Skeletal muscle satellite cell (primary cell): ENCODE results near the gene VWA8.

Experiments
- H3K27me3 ChIP-seq: 2 replicates; pipeline ENCODE4 v1.7.0; 2013; ENCODE audit warnings: low read length; ENCODE audit not compliant: control insufficient read depth, insufficient read depth
- H3K36me3 ChIP-seq: 2 replicates; pipeline ENCODE4 v1.7.0; 2013; ENCODE audit warnings: mild to moderate bottlenecking, control low read depth, low read length; ENCODE audit not compliant: insufficient read depth
- H3K4me1 ChIP-seq: 2 replicates; pipeline ENCODE4 v1.7.0; 2013; ENCODE audit warnings: low read length; ENCODE audit not compliant: control insufficient read depth, insufficient read depth
- H3K4me2 ChIP-seq: 2 replicates; pipeline ENCODE4 v1.7.0; 2013; ENCODE audit warnings: mild to moderate bottlenecking, low read length
- H3K4me3 ChIP-seq: 2 replicates; pipeline ENCODE4 v1.7.0; 2013; ENCODE audit warnings: low read length
- H3K9ac ChIP-seq: 2 replicates; pipeline ENCODE4 v1.7.0; 2013; ENCODE audit warnings: mild to moderate bottlenecking, low read depth, low read length, moderate library complexity
- H3K9me3 ChIP-seq: replicated peaks from 2 replicates; pipeline ENCODE4 v1.7.0; 2013; ENCODE audit warnings: mild to moderate bottlenecking, control low read depth, low read length

VWA8 gene

GRCh38 chr13:41568143-41568971 lies 392.6 kb downstream of the VWA8 start:
- no peak overlapping the region for H3K4me2 ChIP-seq
- H3K9ac ChIP-seq, result no peak overlapping the region
- no peaks in the 10 kb centered on the region for H3K36me3 ChIP-seq
- H3K9me3 ChIP-seq, result no peaks in the 10 kb centered on the region
- no peaks in the 10 kb centered on the region for H3K27me3 ChIP-seq
- peaks cover 24% of the 10 kb centered on the region for H3K4me1 ChIP-seq
- H3K4me3 ChIP-seq, result no peak overlapping the region

- H3K27me3 ChIP-seq, result no peaks in the 10 kb centered on the region
- H3K4me3 ChIP-seq, result no peak overlapping the region
- no peak overlapping the region for H3K9ac ChIP-seq
- H3K4me1 ChIP-seq, result peaks cover 29% of the 10 kb centered on the region
- no peaks in the 10 kb centered on the region for H3K9me3 ChIP-seq
- no peaks in the 10 kb centered on the region for H3K36me3 ChIP-seq
- H3K4me2 ChIP-seq, result no peak overlapping the region
Measured at GRCh38 chr13:41567363-41567762, 393.5 kb downstream of the VWA8 start.

- H3K9ac ChIP-seq, result no peak overlapping the region
- H3K4me1 ChIP-seq, result peaks cover 36% of the 10 kb centered on the region
- no peak overlapping the region for H3K4me3 ChIP-seq
Measured at GRCh38 chr13:41565846-41566245, 395.1 kb downstream of the VWA8 start.

GRCh38 chr13:41565216-41565615 lies 395.7 kb downstream of the VWA8 start:
- H3K9ac ChIP-seq, result no peak overlapping the region
- H3K4me3 ChIP-seq, result no peak overlapping the region
- H3K27me3 ChIP-seq, result no peaks in the 10 kb centered on the region
- H3K36me3 ChIP-seq, result no peaks in the 10 kb centered on the region
- H3K9me3 ChIP-seq, result no peaks in the 10 kb centered on the region
- H3K4me1 ChIP-seq, result peaks cover 36% of the 10 kb centered on the region
- H3K4me2 ChIP-seq, result no peak overlapping the region

More at GRCh38 chr13:41565846-41566245, 395.1 kb downstream of the VWA8 start:
- H3K36me3 ChIP-seq, result no peaks in the 10 kb centered on the region
- no peaks in the 10 kb centered on the region for H3K9me3 ChIP-seq
- H3K27me3 ChIP-seq, result no peaks in the 10 kb centered on the region
- H3K4me2 ChIP-seq, result no peak overlapping the region

GRCh38 chr13:41563984-41564365 lies 396.9 kb downstream of the VWA8 start:
- peaks cover 32% of the 10 kb centered on the region for H3K4me1 ChIP-seq
- no peaks in the 10 kb centered on the region for H3K27me3 ChIP-seq
- no peak overlapping the region for H3K4me2 ChIP-seq

GRCh38 chr13:41563341-41563983 lies 397.4 kb downstream of the VWA8 start:
- Histone ChIP-seq H3K36me3 (no peaks in the 10 kb centered on the region), H3K9ac (no peak overlapping the region), H3K27me3 (no peaks in the 10 kb centered on the region), H3K4me3 (no peak overlapping the region), H3K4me1 (peaks cover 27% of the 10 kb centered on the region), H3K4me2 (no peak overlapping the region), H3K9me3 (no peaks in the 10 kb centered on the region)

More at GRCh38 chr13:41563984-41564365, 396.9 kb downstream of the VWA8 start:
- H3K9me3 ChIP-seq, result no peaks in the 10 kb centered on the region
- no peak overlapping the region for H3K4me3 ChIP-seq
- H3K9ac ChIP-seq, result no peak overlapping the region
- H3K36me3 ChIP-seq, result no peaks in the 10 kb centered on the region

GRCh38 chr13:41562541-41563178 lies 398.2 kb downstream of the VWA8 start:
- Histone ChIP-seq H3K4me3 (no peak overlapping the region), H3K9me3 (no peaks in the 10 kb centered on the region), H3K4me2 (no peak overlapping the region), H3K36me3 (no peaks in the 10 kb centered on the region), H3K4me1 (peaks cover 24% of the 10 kb centered on the region), H3K27me3 (no peaks in the 10 kb centered on the region), H3K9ac (no peak overlapping the region)

- H3K4me3 ChIP-seq, result no peak overlapping the region
- no peaks in the 10 kb centered on the region for H3K36me3 ChIP-seq
- H3K4me2 ChIP-seq, result peak overlapping the region; percentile 8
- H3K9me3 ChIP-seq, result no peaks in the 10 kb centered on the region
- peaks cover 24% of the 10 kb centered on the region for H3K4me1 ChIP-seq
- H3K27me3 ChIP-seq, result no peaks in the 10 kb centered on the region
- H3K9ac ChIP-seq, result no peak overlapping the region
Measured at GRCh38 chr13:41562083-41562482, 398.8 kb downstream of the VWA8 start.

- Histone ChIP-seq H3K9ac (no peak overlapping the region), H3K9me3 (no peaks in the 10 kb centered on the region), H3K36me3 (no peaks in the 10 kb centered on the region), H3K27me3 (no peaks in the 10 kb centered on the region), H3K4me3 (no peak overlapping the region), H3K4me1 (peaks cover 24% of the 10 kb centered on the region), H3K4me2 (no peak overlapping the region)
Measured at GRCh38 chr13:41561170-41561569, 399.7 kb downstream of the VWA8 start.

- peaks cover 16% of the 10 kb centered on the region for H3K4me1 ChIP-seq
- H3K36me3 ChIP-seq, result no peaks in the 10 kb centered on the region
- no peak overlapping the region for H3K9ac ChIP-seq
Measured at GRCh38 chr13:41558781-41559560, 401.9 kb downstream of the VWA8 start.

GRCh38 chr13:41557719-41558118 lies 403.2 kb downstream of the VWA8 start:
- Histone ChIP-seq H3K9ac (no peak overlapping the region), H3K36me3 (no peaks in the 10 kb centered on the region), H3K27me3 (peaks cover 9% of the 10 kb centered on the region), H3K4me1 (peaks cover 11% of the 10 kb centered on the region), H3K4me2 (no peak overlapping the region), H3K9me3 (no peaks in the 10 kb centered on the region), H3K4me3 (no peak overlapping the region)

More at GRCh38 chr13:41558781-41559560, 401.9 kb downstream of the VWA8 start:
- Histone ChIP-seq H3K9me3 (no peaks in the 10 kb centered on the region), H3K27me3 (no peaks in the 10 kb centered on the region), H3K4me2 (no peak overlapping the region), H3K4me3 (no peak overlapping the region)
